Transverse colon (tissue), 4 donors: Measurements from ENCODE around the gene TRIM27. TPM values are rescaled to one million over a fixed set of nuclear protein-coding genes. Genes with fewer than 3 reads are reported as not detected.
"Not testable (repeated sequence)": the region's sequence is repeated elsewhere in the genome, so short reads cannot be mapped to it uniquely, and the experiment has no call there.

Experiments used
- DNase-seq: peaks from one replicate; pipeline ENCODE4 v3.0.0-alpha.2; 2019
- H3K27ac ChIP-seq, 4 donors: fragments of 200-600 bp; sonication (generic); 2 replicates each; pipeline ENCODE4 v1.5.1; 2016 to 2018; ENCODE audit warnings: inconsistent platforms in 4 of 4
- H3K27me3 ChIP-seq: fragments of 200-600 bp; sonication (generic); 2 replicates; pipeline ENCODE4 v1.5.1; 2017; ENCODE audit warnings: inconsistent platforms
- H3K36me3 ChIP-seq, 4 donors: fragments of 200-600 bp; sonication (generic); 2 replicates each; pipeline ENCODE4 v1.5.1; 2017 to 2019; ENCODE audit warnings: inconsistent platforms in 4 of 4
- H3K4me1 ChIP-seq, 4 donors: fragments of 200-600 bp; sonication (generic); 2 replicates each; pipeline ENCODE4 v1.5.1; 2017 to 2020; ENCODE audit warnings: inconsistent platforms in 4 of 4
- H3K4me3 ChIP-seq, 4 donors: fragments of 200-600 bp; sonication (generic); 1 replicate in 1 of 4; 2 replicates in 3 of 4; pipeline versions ENCODE4 v1.5.1 to v1.6.1; 2017 to 2019; ENCODE audit warnings: inconsistent platforms in 4 of 4
- H3K9me3 ChIP-seq, 2 donors: fragments of 200-600 bp; sonication (generic); 2 replicates each; pipeline ENCODE4 v1.5.1; 2017 to 2019; ENCODE audit warnings: inconsistent platforms in 2 of 2
- EP300 ChIP-seq: sonication (generic); formaldehyde crosslinking; IDR thresholded peaks from one replicate; pipeline ENCODE4 v1.6.1; 2017; ENCODE audit warnings: antibody characterized with exemption, low read depth
- POLR2A ChIP-seq: fragments of 450-650 bp; IDR thresholded peaks from one replicate; pipeline ENCODE4 v1.6.1; 2016; ENCODE audit warnings: antibody characterized with exemption, mild to moderate bottlenecking, moderate library complexity
- POLR2AphosphoS5 ChIP-seq, 3 donors: sonication (generic); formaldehyde crosslinking; IDR thresholded peaks; one replicate each; pipeline ENCODE4 v1.6.1; 2016; ENCODE audit warnings: antibody characterized with exemption in 3 of 3
- WGBS, 2 donors: methylation state at CpG; one replicate each; pipeline ENCODE4 v1.1.5; 2018; ENCODE audit warnings: low coverage in 1 of 2; 5-methylcytosine and 5-hydroxymethylcytosine counted together
- in situ Hi-C, 4 donors: fragments of 200-750 bp; cut with MboI; loops; one replicate each; pipeline versions ENCODE4 v1.15.0 to v1.15.1; 2017; ENCODE audit warnings: low sequenced_read_pairs in 3 of 4, low pct_ligation_motif_present in 1 of 4, low pct_unique_long_range_greater_than_20kb in 1 of 4
- intact Hi-C: fragments of 100-400 bp; cut with DNase I; formaldehyde crosslinking; loops from one replicate; pipeline ENCODE4 v1.15.1; 2023; ENCODE audit warnings: low total_unique reads
- total RNA-seq, 4 donors: library from RNA; depleted of rRNA; stranded (reverse); fragments of >200 nt; gene quantifications; one replicate each; pipeline ENCODE4 v1.1.0, GENCODE V29; 2016
- TF ChIP-seq, protein P1 (sequence below), 5 experiments: fragments of 200-600 bp in 3 of 5; fragments of 450-650 bp in 2 of 5; sonication (generic) in 3 of 5; IDR thresholded peaks; 1 replicate in 2 of 5; 2 replicates in 3 of 5; pipeline ENCODE4 v1.5.1; 2016 to 2017; ENCODE audit warnings: antibody characterized with exemption in 5 of 5, inconsistent platforms in 3 of 5, mild to moderate bottlenecking in 2 of 5, moderate library complexity in 1 of 5

The TRIM27 gene
- total RNA-seq, 4 donors from 2014 or later, result 27.3 to 237 (median 48.9) TPM

DNA sequence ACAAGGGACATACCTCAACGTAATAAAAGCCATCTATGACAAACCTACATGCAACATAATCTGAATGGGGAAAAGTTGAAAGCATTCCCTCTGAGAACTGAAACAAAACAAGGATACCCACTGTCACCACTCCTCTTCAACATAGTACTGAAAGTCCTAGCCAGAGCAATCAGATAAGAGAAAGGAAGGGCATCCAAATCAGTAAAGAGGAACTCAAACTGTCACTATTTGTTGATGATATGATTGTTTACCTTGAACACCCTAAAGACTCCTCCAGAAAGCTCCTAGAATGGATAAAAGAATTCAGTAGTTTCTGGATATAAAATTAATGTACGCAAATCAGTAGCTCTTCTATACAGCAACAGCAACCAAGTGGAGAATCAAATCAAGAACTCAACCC is 41.9 kb upstream of the TRIM27 start:
- 88 to 100% methylated on average over 2 of the region's 2 CpGs for WGBS, 2 donors
- no peak overlapping the region for H3K27ac ChIP-seq
- in situ Hi-C loops, result no loop called here
- intact Hi-C loops, result no loop called here
- no peaks in the 10 kb centered on the region for H3K4me1 ChIP-seq
- H3K27me3 ChIP-seq, result no peaks in the 10 kb centered on the region
- no peaks in the 10 kb centered on the region for H3K9me3 ChIP-seq
- H3K4me3 ChIP-seq, result no peak overlapping the region
- TF ChIP-seq POLR2A (no peak), EP300 (no peak), POLR2AphosphoS5 (IDR thresholded peaks at IDR 0.05) (no peak)
- TF ChIP-seq, protein P1, sequence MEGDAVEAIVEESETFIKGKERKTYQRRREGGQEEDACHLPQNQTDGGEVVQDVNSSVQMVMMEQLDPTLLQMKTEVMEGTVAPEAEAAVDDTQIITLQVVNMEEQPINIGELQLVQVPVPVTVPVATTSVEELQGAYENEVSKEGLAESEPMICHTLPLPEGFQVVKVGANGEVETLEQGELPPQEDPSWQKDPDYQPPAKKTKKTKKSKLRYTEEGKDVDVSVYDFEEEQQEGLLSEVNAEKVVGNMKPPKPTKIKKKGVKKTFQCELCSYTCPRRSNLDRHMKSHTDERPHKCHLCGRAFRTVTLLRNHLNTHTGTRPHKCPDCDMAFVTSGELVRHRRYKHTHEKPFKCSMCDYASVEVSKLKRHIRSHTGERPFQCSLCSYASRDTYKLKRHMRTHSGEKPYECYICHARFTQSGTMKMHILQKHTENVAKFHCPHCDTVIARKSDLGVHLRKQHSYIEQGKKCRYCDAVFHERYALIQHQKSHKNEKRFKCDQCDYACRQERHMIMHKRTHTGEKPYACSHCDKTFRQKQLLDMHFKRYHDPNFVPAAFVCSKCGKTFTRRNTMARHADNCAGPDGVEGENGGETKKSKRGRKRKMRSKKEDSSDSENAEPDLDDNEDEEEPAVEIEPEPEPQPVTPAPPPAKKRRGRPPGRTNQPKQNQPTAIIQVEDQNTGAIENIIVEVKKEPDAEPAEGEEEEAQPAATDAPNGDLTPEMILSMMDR (IDR thresholded peaks at IDR 0.05), result no peak
- no peaks in the 10 kb centered on the region for H3K36me3 ChIP-seq
- no peak for DNase-seq

DNA sequence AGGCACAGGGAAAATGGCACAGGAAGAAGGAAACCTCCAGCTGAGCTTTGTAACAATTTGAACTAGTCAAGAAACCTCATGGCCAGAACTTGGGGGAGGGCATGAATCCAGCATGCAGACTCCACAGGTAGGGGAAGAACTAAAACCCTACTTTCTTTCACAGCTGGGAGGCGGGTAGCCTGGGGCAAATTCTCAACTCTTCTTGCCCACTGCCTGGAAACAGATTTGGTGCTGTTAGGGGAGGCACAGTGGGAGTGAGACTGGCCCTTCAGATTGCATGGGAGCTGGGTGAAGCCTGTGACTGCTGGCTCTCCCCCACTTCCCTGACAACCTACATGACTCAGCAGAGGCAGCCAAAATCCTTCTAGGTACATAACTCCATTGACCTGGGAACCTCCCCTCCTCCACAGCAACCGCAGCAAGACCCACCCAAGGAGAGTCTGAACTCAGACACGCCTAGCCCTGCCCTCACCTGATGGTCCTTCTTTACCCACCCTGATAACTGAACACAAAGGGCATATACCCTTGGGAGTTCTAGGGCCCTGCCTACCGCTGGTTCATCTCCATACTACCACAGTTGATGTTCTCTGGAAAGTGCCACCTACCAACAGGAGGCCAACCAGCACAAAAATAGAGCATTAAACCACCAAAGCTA is 37.2 kb upstream of the TRIM27 start:
- Histone ChIP-seq H3K4me1 (no peaks in the 10 kb centered on the region), H3K27me3 (peaks cover 22% of the 10 kb centered on the region), H3K4me3 (no peak overlapping the region), H3K36me3 (no peaks in the 10 kb centered on the region), H3K9me3 (no peaks in the 10 kb centered on the region), H3K27ac (no peak overlapping the region)
- TF ChIP-seq POLR2A (no peak), EP300 (no peak), POLR2AphosphoS5 (IDR thresholded peaks at IDR 0.05) (no peak)
- TF ChIP-seq, protein P1 (IDR thresholded peaks at IDR 0.05), result no peak
- intact Hi-C loops, result no loop called here
- DNase-seq, result no peak
- WGBS, 2 donors, result 84 to 100% methylated on average over 1 to 4 of the region's 4 CpGs
- in situ Hi-C loops, result no loop called here

DNA sequence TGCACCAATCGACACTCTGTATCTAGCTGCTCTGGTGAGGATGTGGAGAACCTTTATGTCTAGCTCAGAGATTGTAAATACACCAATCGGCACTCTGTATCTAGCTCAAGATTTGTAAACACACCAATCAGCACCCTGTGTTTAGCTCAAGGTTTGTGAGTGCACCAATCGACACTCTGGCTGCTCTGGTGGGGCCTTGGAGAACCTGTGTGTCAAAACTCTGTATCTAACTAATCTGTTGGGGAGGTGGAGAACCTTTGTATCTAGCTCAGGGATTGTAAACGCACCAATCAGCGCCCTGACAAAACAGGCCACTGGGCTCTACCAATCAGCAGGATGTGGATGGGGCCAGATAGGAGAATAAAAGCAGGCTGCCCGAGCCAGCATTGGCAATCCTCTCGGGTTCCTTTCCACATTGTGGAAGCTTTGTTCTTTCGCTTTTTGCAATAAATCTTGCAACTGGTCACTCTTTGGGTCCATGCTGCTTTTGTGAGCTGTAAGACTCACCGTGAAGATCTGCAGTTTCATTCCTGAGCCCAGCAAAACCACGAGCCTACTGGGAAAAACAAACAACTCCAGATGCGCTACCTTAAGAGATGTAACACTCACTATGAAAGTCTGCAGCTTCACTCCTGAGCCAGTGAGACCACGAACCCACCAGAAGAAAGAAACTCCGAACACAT is 34.9 kb upstream of the TRIM27 start:
- H3K4me1 ChIP-seq, H3K36me3 ChIP-seq, DNase-seq, H3K27ac ChIP-seq, intact Hi-C loops, H3K4me3 ChIP-seq, H3K9me3 ChIP-seq, in situ Hi-C loops: not testable (repeated sequence)
- peaks cover 40% of the 10 kb centered on the region for H3K27me3 ChIP-seq
- WGBS, 2 donors, result 70 to 88% methylated on average over 2 to 13 of the region's 13 CpGs

DNA sequence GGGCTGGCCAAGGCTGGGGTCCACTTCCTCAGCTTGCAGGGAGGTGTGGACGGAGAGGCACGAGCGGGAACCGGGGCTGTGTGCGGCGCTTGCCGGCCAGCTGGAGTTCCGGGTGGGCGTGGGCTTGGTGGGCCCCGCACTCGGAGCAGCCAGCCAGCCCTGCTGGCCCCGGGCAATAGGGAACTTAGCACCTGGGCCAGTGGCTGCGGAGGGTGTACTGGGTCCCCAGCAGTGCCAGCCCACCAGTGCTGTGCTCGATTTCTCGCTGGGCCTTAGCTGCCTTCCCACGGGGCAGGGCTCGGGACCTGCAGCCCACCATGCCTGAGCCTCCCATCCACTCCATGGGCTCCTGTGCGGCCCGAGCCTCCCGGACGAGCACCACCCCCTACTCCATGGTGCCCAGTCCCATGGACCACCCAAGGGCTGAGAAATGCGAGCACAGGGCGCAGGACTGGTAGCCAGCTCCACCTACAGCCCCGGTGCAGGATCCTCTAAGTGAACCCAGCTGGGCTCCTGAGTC is 34.1 kb upstream of the TRIM27 start:
- in situ Hi-C loops, H3K4me3 ChIP-seq, H3K36me3 ChIP-seq, H3K9me3 ChIP-seq, intact Hi-C loops, H3K4me1 ChIP-seq, H3K27ac ChIP-seq, DNase-seq: not testable (repeated sequence)
- WGBS, 2 donors, result 95% methylated on average over 15 of the region's 24 CpGs; no CpG with 5 or more reads in 1 of the 2 donors
- H3K27me3 ChIP-seq, result peaks cover 47% of the 10 kb centered on the region

DNA sequence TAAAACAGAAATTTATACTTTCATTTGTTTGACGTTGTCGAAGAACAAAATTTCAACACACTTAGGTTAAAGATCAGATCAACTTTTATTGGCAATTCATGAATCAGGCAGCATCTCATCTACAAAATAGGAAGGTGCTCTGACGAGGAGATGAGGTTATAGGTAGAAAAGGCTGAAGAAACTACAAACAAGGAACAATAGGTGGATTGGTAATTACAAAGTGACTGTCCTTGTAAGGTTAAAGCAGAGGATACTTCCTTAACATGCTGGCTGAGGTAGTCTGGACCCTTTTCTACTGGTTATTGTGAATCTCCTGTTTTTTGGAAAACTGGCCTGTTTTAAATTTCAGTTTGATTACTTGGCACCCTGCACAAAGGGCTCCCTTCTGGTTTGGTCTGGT is 32.5 kb upstream of the TRIM27 start:
- in situ Hi-C loops, result no loop called here
- WGBS, 2 donors, result 73 to 80% methylated on average over 3 of the region's 3 CpGs
- peaks cover 47% of the 10 kb centered on the region for H3K27me3 ChIP-seq

More for the DNA sequence above, 32.5 kb upstream of the TRIM27 start:
- TF ChIP-seq, protein P1 (IDR thresholded peaks at IDR 0.05), result no peak
- no peak for TF ChIP-seq POLR2A
- TF ChIP-seq POLR2AphosphoS5 (IDR thresholded peaks at IDR 0.05), result no peak
- TF ChIP-seq EP300, result no peak
- Histone ChIP-seq H3K9me3 (no peaks in the 10 kb centered on the region), H3K36me3 (no peaks in the 10 kb centered on the region), H3K4me3 (no peak overlapping the region), H3K4me1 (peaks cover 0 to 10% (median 1%) of the 10 kb centered on the region in 4 donors), H3K27ac (no peak overlapping the region)
- intact Hi-C loops, result no loop called here
- no peak for DNase-seq
